ENCODE measurements around the gene UGT1A8.
"Not testable (repeated sequence)": the region's sequence is repeated elsewhere in the genome, so short reads cannot be mapped to it uniquely, and the experiment has no call there.

The UGT1A8 gene

GRCh38 chr2:233636306-233636705, 18.9 kb downstream of the UGT1A8 start, which contains the start of gene UGT1A10:
TSS of gene UGT1A10 (plus strand) at chr2:233636448. CDS start at chr2:233636523, 75 bp downstream.
- in situ Hi-C loops (cut with MboI; ENCODE audit: low pct_unique_long_range_greater_than_20kb, low sequenced_read_pairs); DNase-seq: not testable (repeated sequence)

- no peak for DNase-seq
- in situ Hi-C loops (cut with MboI; ENCODE audit: low pct_unique_long_range_greater_than_20kb, low sequenced_read_pairs): no loop called here
These were observed 21.4 kb downstream of the UGT1A8 start for GRCh38 chr2:233638836-233639235.

GRCh38 chr2:233639860-233640259, 22.4 kb downstream of the UGT1A8 start:
- in situ Hi-C loops (cut with MboI; ENCODE audit: low pct_unique_long_range_greater_than_20kb, low sequenced_read_pairs): no loop called here
- no peak for DNase-seq

- in situ Hi-C loops (cut with MboI; ENCODE audit: low pct_unique_long_range_greater_than_20kb, low sequenced_read_pairs): no loop called here
- DNase-seq: peak; percentile 13
These were observed 25.7 kb downstream of the UGT1A8 start for GRCh38 chr2:233643128-233643527.

GRCh38 chr2:233646033-233646432, 28.6 kb downstream of the UGT1A8 start:
- in situ Hi-C loops (cut with MboI; ENCODE audit: low pct_unique_long_range_greater_than_20kb, low sequenced_read_pairs); DNase-seq: not testable (repeated sequence)

- in situ Hi-C loops (cut with MboI; ENCODE audit: low pct_unique_long_range_greater_than_20kb, low sequenced_read_pairs): no loop called here
- DNase-seq: no peak
These were observed 33.5 kb downstream of the UGT1A8 start for GRCh38 chr2:233650981-233651380.

- in situ Hi-C loops (cut with MboI; ENCODE audit: low pct_unique_long_range_greater_than_20kb, low sequenced_read_pairs): no loop called here
- no peak for DNase-seq
These were observed 34.0 kb downstream of the UGT1A8 start for GRCh38 chr2:233651430-233651829.

GRCh38 chr2:233654501-233654900, 37.1 kb downstream of the UGT1A8 start:
- in situ Hi-C loops (cut with MboI; ENCODE audit: low pct_unique_long_range_greater_than_20kb, low sequenced_read_pairs): no loop called here
- DNase-seq: no peak

- in situ Hi-C loops (cut with MboI; ENCODE audit: low pct_unique_long_range_greater_than_20kb, low sequenced_read_pairs): no loop called here
- no peak for DNase-seq
These were observed 37.6 kb downstream of the UGT1A8 start for GRCh38 chr2:233655043-233655442.

- in situ Hi-C loops (cut with MboI; ENCODE audit: low pct_unique_long_range_greater_than_20kb, low sequenced_read_pairs); DNase-seq: not testable (repeated sequence)
These were observed 38.5 kb downstream of the UGT1A8 start for GRCh38 chr2:233655943-233656342.

- no peak for DNase-seq
- in situ Hi-C loops (cut with MboI; ENCODE audit: low pct_unique_long_range_greater_than_20kb, low sequenced_read_pairs): no loop called here
These were observed 39.0 kb downstream of the UGT1A8 start for GRCh38 chr2:233656443-233656842.

- DNase-seq: no peak
- in situ Hi-C loops (cut with MboI; ENCODE audit: low pct_unique_long_range_greater_than_20kb, low sequenced_read_pairs): no loop called here
These were observed 41.2 kb downstream of the UGT1A8 start for GRCh38 chr2:233658610-233659009.

- DNase-seq: no peak
- in situ Hi-C loops (cut with MboI; ENCODE audit: low pct_unique_long_range_greater_than_20kb, low sequenced_read_pairs): no loop called here
These were observed 46.5 kb downstream of the UGT1A8 start for GRCh38 chr2:233663911-233664310.

GRCh38 chr2:233668605-233669260, 51.3 kb downstream of the UGT1A8 start:
- in situ Hi-C loops (cut with MboI; ENCODE audit: low pct_unique_long_range_greater_than_20kb, low sequenced_read_pairs): no loop called here
- DNase-seq: no peak

- no peak for DNase-seq
- in situ Hi-C loops (cut with MboI; ENCODE audit: low pct_unique_long_range_greater_than_20kb, low sequenced_read_pairs): no loop called here
These were observed 54.1 kb downstream of the UGT1A8 start, which contains the start of gene UGT1A9 for GRCh38 chr2:233671290-233672161. TSS of gene UGT1A9 (plus strand) at chr2:233671898. CDS start at chr2:233671935, 37 bp downstream.

GRCh38 chr2:233672886-233673285, 55.5 kb downstream of the UGT1A8 start:
- in situ Hi-C loops (cut with MboI; ENCODE audit: low pct_unique_long_range_greater_than_20kb, low sequenced_read_pairs): no loop called here
- no peak for DNase-seq

GRCh38 chr2:233673896-233674295, 56.5 kb downstream of the UGT1A8 start:
- no peak for DNase-seq
- in situ Hi-C loops (cut with MboI; ENCODE audit: low pct_unique_long_range_greater_than_20kb, low sequenced_read_pairs): no loop called here

GRCh38 chr2:233674314-233674713, 56.9 kb downstream of the UGT1A8 start:
- in situ Hi-C loops (cut with MboI; ENCODE audit: low pct_unique_long_range_greater_than_20kb, low sequenced_read_pairs): no loop called here
- DNase-seq: no peak

GRCh38 chr2:233674995-233675394, 57.6 kb downstream of the UGT1A8 start:
- in situ Hi-C loops (cut with MboI; ENCODE audit: low pct_unique_long_range_greater_than_20kb, low sequenced_read_pairs): no loop called here
- DNase-seq: no peak

- in situ Hi-C loops (cut with MboI; ENCODE audit: low pct_unique_long_range_greater_than_20kb, low sequenced_read_pairs): no loop called here
- no peak for DNase-seq
These were observed 58.6 kb downstream of the UGT1A8 start for GRCh38 chr2:233676046-233676445.

Measured in KBM-7 (cell line).